H9 (cell line): ENCODE results near the gene PIMREG. TPM values are rescaled to one million over a fixed set of nuclear protein-coding genes. Genes with fewer than 3 reads are reported as not detected.

ENCODE experiments used
- DNase-seq: peaks from one replicate; pipeline ENCODE4 v3.0.0-alpha.2; 2017
- H2AFZ ChIP-seq: one replicate; pipeline ENCODE4 v1.6.1; 2013; ENCODE audit warnings: mild to moderate bottlenecking, low read length, control low read depth, moderate library complexity
- H2AK5ac ChIP-seq: 2 replicates; pipeline ENCODE4 v1.6.1; 2013; ENCODE audit warnings: low read length, control low read depth, mixed read lengths; ENCODE audit not compliant: insufficient read length
- H2BK120ac ChIP-seq: one replicate; pipeline ENCODE4 v1.6.1; 2013; ENCODE audit warnings: low read depth, mild to moderate bottlenecking, low read length, control low read depth, inconsistent platforms; ENCODE audit not compliant: poor library complexity, severe bottlenecking
- H2BK12ac ChIP-seq: 2 replicates; pipeline ENCODE4 v1.6.1; 2013; ENCODE audit warnings: low read length, control low read depth, mixed read lengths, low read depth; ENCODE audit not compliant: insufficient read length
- H2BK15ac ChIP-seq: 2 replicates; pipeline ENCODE4 v1.6.1; 2013; ENCODE audit warnings: low read depth, low read length, control low read depth
- H2BK20ac ChIP-seq: one replicate; pipeline ENCODE4 v1.6.1; 2013; ENCODE audit warnings: low read depth, mild to moderate bottlenecking, low read length, control low read depth, inconsistent platforms; ENCODE audit not compliant: poor library complexity, severe bottlenecking
- H2BK5ac ChIP-seq: 2 replicates; pipeline ENCODE4 v1.6.1; 2013; ENCODE audit warnings: low read length, control low read depth, mixed read lengths; ENCODE audit not compliant: insufficient read length
- H3K14ac ChIP-seq: 2 replicates; pipeline ENCODE4 v1.6.1; 2013; ENCODE audit warnings: low read length, control low read depth; ENCODE audit not compliant: insufficient read depth
- H3K18ac ChIP-seq: 2 replicates; pipeline ENCODE4 v1.6.1; 2013; ENCODE audit warnings: low read depth, mild to moderate bottlenecking, mixed read lengths, low read length, control low read depth; ENCODE audit not compliant: insufficient read length
- H3K23ac ChIP-seq: 2 replicates; pipeline ENCODE4 v1.6.1; 2013; ENCODE audit warnings: low read length, control low read depth, mixed read lengths, low read depth; ENCODE audit not compliant: insufficient read length
- H3K23me2 ChIP-seq: 2 replicates; pipeline ENCODE4 v1.6.1; 2013; ENCODE audit warnings: low read depth, mild to moderate bottlenecking, mixed read lengths, low read length, control low read depth; ENCODE audit not compliant: insufficient read length, poor library complexity, severe bottlenecking
- H3K27ac ChIP-seq: 2 replicates; pipeline ENCODE4 v1.5.1; 2013; ENCODE audit warnings: low read length, control low read depth, mixed read lengths, low read depth; ENCODE audit not compliant: insufficient read length
- H3K27me3 ChIP-seq: 2 replicates; pipeline ENCODE4 v1.6.1; 2013; ENCODE audit warnings: low read length, control low read depth, inconsistent platforms; ENCODE audit not compliant: insufficient read depth
- H3K4ac ChIP-seq: 2 replicates; pipeline ENCODE4 v1.6.1; 2013; ENCODE audit warnings: low read depth, mild to moderate bottlenecking, control low read depth, inconsistent platforms, low read length, moderate library complexity
- H3K4me1 ChIP-seq: 2 replicates; pipeline ENCODE4 v1.6.1; 2013; ENCODE audit warnings: low read length, control low read depth, inconsistent platforms; ENCODE audit not compliant: insufficient read depth
- H3K4me2 ChIP-seq: 2 replicates; pipeline ENCODE4 v1.6.1; 2013; ENCODE audit warnings: low read length, control low read depth, mixed read lengths; ENCODE audit not compliant: insufficient read length, insufficient read depth
- H3K56ac ChIP-seq: 2 replicates; pipeline ENCODE4 v1.6.1; 2013; ENCODE audit warnings: low read depth, mild to moderate bottlenecking, mixed read lengths, low read length, control low read depth; ENCODE audit not compliant: insufficient read length
- H3K79me1 ChIP-seq: 2 replicates; pipeline ENCODE4 v1.6.1; 2013; ENCODE audit warnings: low read depth, mild to moderate bottlenecking, moderate library complexity, low read length, control low read depth, inconsistent platforms; ENCODE audit not compliant: insufficient read depth, poor library complexity, severe bottlenecking
- H3K79me2 ChIP-seq: 2 replicates; pipeline ENCODE4 v1.6.1; 2013; ENCODE audit warnings: low read length, control low read depth, inconsistent platforms; ENCODE audit not compliant: insufficient read depth
- H3K9ac ChIP-seq: 2 replicates; pipeline ENCODE4 v1.6.1; 2013; ENCODE audit warnings: low read length, control low read depth, mixed read lengths; ENCODE audit not compliant: insufficient read length; ENCODE audit errors: extremely low read depth
- H3K9me3 ChIP-seq: one replicate; pipeline ENCODE4 v1.6.1; 2013; ENCODE audit warnings: low read depth, low read length, inconsistent platforms; ENCODE audit not compliant: control insufficient read depth
- H3T11ph ChIP-seq: one replicate; pipeline ENCODE4 v1.6.1; 2013; ENCODE audit warnings: mild to moderate bottlenecking, low read length, control low read depth, inconsistent platforms
- H4K20me1 ChIP-seq: one replicate; pipeline ENCODE4 v1.6.1; 2013; ENCODE audit not compliant: control insufficient read depth, insufficient read length, insufficient read depth
- H4K5ac ChIP-seq: 2 replicates; pipeline ENCODE4 v1.6.1; 2013; ENCODE audit warnings: low read depth, mild to moderate bottlenecking, mixed read lengths, low read length, control low read depth; ENCODE audit not compliant: insufficient read length
- H4K8ac ChIP-seq: replicated peaks from 2 replicates; pipeline ENCODE4 v1.6.1; 2013; ENCODE audit warnings: low read length, control low read depth, mixed read lengths, low read depth; ENCODE audit not compliant: insufficient read length
- H4K91ac ChIP-seq: 2 replicates; pipeline ENCODE4 v1.6.1; 2013; ENCODE audit warnings: low read depth, mild to moderate bottlenecking, moderate library complexity, mixed read lengths, low read length, control low read depth; ENCODE audit not compliant: insufficient read length
- H3K27ac Mint-ChIP-seq, 3 experiments: 2 replicates in 2 of 3; 3 replicates in 1 of 3; pipeline ENCODE4 v1.8.0; 2020 to 2021; ENCODE audit warnings: mixed read lengths in 3 of 3, mild to moderate bottlenecking in 1 of 3, moderate library complexity in 1 of 3
- H3K27me3 Mint-ChIP-seq: 2 replicates; pipeline ENCODE4 v1.8.0; 2021; ENCODE audit warnings: low read depth, mild to moderate bottlenecking, moderate library complexity, mixed read lengths
- H3K36me3 Mint-ChIP-seq, 3 experiments: 2 replicates in 2 of 3; 3 replicates in 1 of 3; pipeline ENCODE4 v1.8.0; 2020 to 2021; ENCODE audit warnings: low read depth in 3 of 3, mixed read lengths in 3 of 3; ENCODE audit not compliant: insufficient read depth in 1 of 3
- H3K4me1 Mint-ChIP-seq, 2 experiments: 2 replicates each; pipeline ENCODE4 v1.8.0; 2020; ENCODE audit warnings: mixed read lengths in 2 of 2
- H3K4me3 Mint-ChIP-seq, 2 experiments: 2 replicates in 1 of 2; 3 replicates in 1 of 2; pipeline ENCODE4 v1.8.0; 2020 to 2021; ENCODE audit warnings: mild to moderate bottlenecking in 2 of 2, mixed read lengths in 2 of 2, moderate library complexity in 1 of 2
- H3K9me3 Mint-ChIP-seq, 2 experiments: 2 replicates in 1 of 2; 3 replicates in 1 of 2; pipeline ENCODE4 v1.8.0; 2020; ENCODE audit warnings: mild to moderate bottlenecking in 2 of 2, mixed read lengths in 2 of 2, moderate library complexity in 1 of 2
- WGBS: extraction: QIAGEN DNeasy Blood & Tissue Kit; methylation state at CpG from one replicate; pipeline ENCODE4 v1.1.7; 2013; ENCODE audit warnings: missing lambda C conversion rate, low lambda C conversion rate, mixed read lengths; ENCODE audit not compliant: insufficient read length; ENCODE audit errors: extremely low coverage; 5-methylcytosine and 5-hydroxymethylcytosine counted together
- total RNA-seq: library from RNA; stranded (reverse); gene quantifications from 2 replicates; pipeline ENCODE4 v1.2.1, GENCODE V29; 2021
- TF ChIP-seq, protein P1 (sequence below): fragments of 200-600 bp; sonication (generic); conservative IDR thresholded peaks from 3 replicates; pipeline ENCODE4 v1.8.0; 2021; ENCODE audit warnings: antibody characterized with exemption, mild to moderate bottlenecking

Gene PIMREG
- total RNA-seq, 1 experiment from 2014 or later: 91.6 TPM

DNA sequence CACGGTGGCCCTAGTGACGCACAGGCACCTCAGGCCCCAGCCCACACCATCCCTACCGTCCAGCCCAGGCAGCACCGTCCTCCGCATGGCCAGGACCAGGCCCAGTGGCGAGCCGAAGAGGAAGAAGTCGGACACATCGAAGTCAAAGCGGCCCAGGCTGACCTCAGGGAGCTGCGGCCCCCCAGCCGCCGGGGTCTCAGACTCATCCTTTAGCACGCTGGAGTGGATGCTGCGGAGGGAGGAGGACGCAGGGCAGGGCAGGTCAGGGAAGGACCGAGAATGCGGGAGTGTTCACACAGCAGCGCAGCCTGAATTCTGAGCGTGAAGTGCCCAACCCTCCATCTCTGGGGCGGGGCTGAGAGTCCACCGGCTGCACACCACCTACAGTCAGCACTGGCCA is 30.1 kb downstream of the PIMREG start:
- Mint-ChIP-seq H3K27me3 (peaks cover 2% of the 10 kb centered on the region; the same call in 1 of the 2 replicates), H3K9me3 (no peaks in the 10 kb centered on the region), H3K4me3 (no peak overlapping the region; a peak in 1 of 5 replicates), H3K36me3 (no peaks in the 10 kb centered on the region; a peak in 1 of 7 replicates), H3K27ac (no peak overlapping the region), H3K4me1 (peaks cover 34 to 43% of the 10 kb centered on the region in 2 experiments)
- no peak overlapping the region for H3K27ac ChIP-seq
- no peaks in the 10 kb centered on the region for H3K79me2 ChIP-seq
- no peak overlapping the region for H2BK120ac ChIP-seq
- H3K4me1 ChIP-seq: no peaks in the 10 kb centered on the region
- H4K91ac ChIP-seq: no peak overlapping the region
- no peak overlapping the region for H3K56ac ChIP-seq
- H2BK12ac ChIP-seq: no peak overlapping the region
- no peak overlapping the region for H2AK5ac ChIP-seq
- no peaks in the 10 kb centered on the region for H3K9me3 ChIP-seq
- WGBS: no CpG with 5 or more reads among the region's 22 CpGs
- H3K4ac ChIP-seq: no peak overlapping the region
- no peak overlapping the region for H4K8ac ChIP-seq
- H3K79me1 ChIP-seq: no peaks in the 10 kb centered on the region
- no peaks in the 10 kb centered on the region for H3K23me2 ChIP-seq
- no peak overlapping the region for H2BK5ac ChIP-seq
- H4K20me1 ChIP-seq: no peaks in the 10 kb centered on the region
- H3K14ac ChIP-seq: no peak overlapping the region
- H2BK20ac ChIP-seq: no peak overlapping the region
- no peak overlapping the region for H4K5ac ChIP-seq
- H2BK15ac ChIP-seq: no peak overlapping the region
- no peak overlapping the region for H3T11ph ChIP-seq
- H3K27me3 ChIP-seq: no peaks in the 10 kb centered on the region
- DNase-seq: no peak
- no peak overlapping the region for H3K4me2 ChIP-seq
- H2AFZ ChIP-seq: no peak overlapping the region
- no peak overlapping the region for H3K23ac ChIP-seq
- H3K18ac ChIP-seq: no peak overlapping the region
- H3K9ac ChIP-seq: no peak overlapping the region
- TF ChIP-seq, protein P1, sequence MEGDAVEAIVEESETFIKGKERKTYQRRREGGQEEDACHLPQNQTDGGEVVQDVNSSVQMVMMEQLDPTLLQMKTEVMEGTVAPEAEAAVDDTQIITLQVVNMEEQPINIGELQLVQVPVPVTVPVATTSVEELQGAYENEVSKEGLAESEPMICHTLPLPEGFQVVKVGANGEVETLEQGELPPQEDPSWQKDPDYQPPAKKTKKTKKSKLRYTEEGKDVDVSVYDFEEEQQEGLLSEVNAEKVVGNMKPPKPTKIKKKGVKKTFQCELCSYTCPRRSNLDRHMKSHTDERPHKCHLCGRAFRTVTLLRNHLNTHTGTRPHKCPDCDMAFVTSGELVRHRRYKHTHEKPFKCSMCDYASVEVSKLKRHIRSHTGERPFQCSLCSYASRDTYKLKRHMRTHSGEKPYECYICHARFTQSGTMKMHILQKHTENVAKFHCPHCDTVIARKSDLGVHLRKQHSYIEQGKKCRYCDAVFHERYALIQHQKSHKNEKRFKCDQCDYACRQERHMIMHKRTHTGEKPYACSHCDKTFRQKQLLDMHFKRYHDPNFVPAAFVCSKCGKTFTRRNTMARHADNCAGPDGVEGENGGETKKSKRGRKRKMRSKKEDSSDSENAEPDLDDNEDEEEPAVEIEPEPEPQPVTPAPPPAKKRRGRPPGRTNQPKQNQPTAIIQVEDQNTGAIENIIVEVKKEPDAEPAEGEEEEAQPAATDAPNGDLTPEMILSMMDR: no peak
